IMR-90 (cell line): ENCODE data around the gene CDC14A.

Source experiments
- BHLHE40 ChIP-seq: fragments of 150-350 bp; IDR thresholded peaks from 2 replicates; pipeline ENCODE4 v1.6.1; 2016; ENCODE audit warnings: mild to moderate bottlenecking, low read depth, low read length
- CEBPB ChIP-seq: IDR thresholded peaks from 2 replicates; pipeline ENCODE4 v1.6.1; 2012; ENCODE audit warnings: low read depth, low read length, improper control_type of control experiment
- CHD1 ChIP-seq: IDR thresholded peaks from 2 replicates; pipeline ENCODE4 v1.6.1; 2012; ENCODE audit warnings: low read depth, low read length, improper control_type of control experiment
- FOS ChIP-seq: fragments of 150-350 bp; IDR thresholded peaks from 2 replicates; pipeline ENCODE4 v1.6.1; 2016; ENCODE audit warnings: low read depth, low read length
- MAFK ChIP-seq: IDR thresholded peaks from 2 replicates; pipeline ENCODE4 v1.6.1; 2012; ENCODE audit warnings: low read depth, low read length, improper control_type of control experiment
- MXI1 ChIP-seq: IDR thresholded peaks from 2 replicates; pipeline ENCODE4 v1.6.1; 2012; ENCODE audit warnings: low read depth, mild to moderate bottlenecking, low read length, moderate library complexity, borderline replicate concordance
- POLR2A ChIP-seq: IDR thresholded peaks from 2 replicates; pipeline ENCODE4 v1.6.1; 2012; ENCODE audit warnings: mild to moderate bottlenecking, low read depth, low read length
- RAD21 ChIP-seq: IDR thresholded peaks from 2 replicates; pipeline ENCODE4 v1.6.1; 2012; ENCODE audit warnings: low read length, improper control_type of control experiment
- RCOR1 ChIP-seq: IDR thresholded peaks from 2 replicates; pipeline ENCODE4 v1.6.1; 2012; ENCODE audit warnings: mild to moderate bottlenecking, low read length, improper control_type of control experiment; ENCODE audit not compliant: insufficient replicate concordance
- RFX5 ChIP-seq: IDR thresholded peaks from 2 replicates; pipeline ENCODE4 v1.8.0; 2012; ENCODE audit warnings: low read depth, mild to moderate bottlenecking, low read length, moderate library complexity
- SMC3 ChIP-seq: fragments of 150-350 bp; IDR thresholded peaks from 2 replicates; pipeline ENCODE4 v1.6.1; 2016; ENCODE audit warnings: low read depth, mild to moderate bottlenecking, antibody characterized with exemption, low read length, moderate library complexity
- TF ChIP-seq, protein P1 (sequence below): conservative IDR thresholded peaks from 2 replicates; pipeline ENCODE4 v1.5.1; 2012; ENCODE audit warnings: mild to moderate bottlenecking, low read depth, low read length, improper control_type of control experiment
- TF ChIP-seq, protein P2 (sequence below): fragments of 150-350 bp; IDR thresholded peaks from 2 replicates; pipeline ENCODE4 v1.6.1; 2016; ENCODE audit warnings: low read depth, mild to moderate bottlenecking, low read length, moderate library complexity, borderline replicate concordance
- TF ChIP-seq, protein P3 (sequence below): fragments of 150-350 bp; IDR thresholded peaks from 2 replicates; pipeline ENCODE4 v1.6.1; 2017; ENCODE audit warnings: mild to moderate bottlenecking, antibody characterized with exemption, low read length, low read depth

DNA sequence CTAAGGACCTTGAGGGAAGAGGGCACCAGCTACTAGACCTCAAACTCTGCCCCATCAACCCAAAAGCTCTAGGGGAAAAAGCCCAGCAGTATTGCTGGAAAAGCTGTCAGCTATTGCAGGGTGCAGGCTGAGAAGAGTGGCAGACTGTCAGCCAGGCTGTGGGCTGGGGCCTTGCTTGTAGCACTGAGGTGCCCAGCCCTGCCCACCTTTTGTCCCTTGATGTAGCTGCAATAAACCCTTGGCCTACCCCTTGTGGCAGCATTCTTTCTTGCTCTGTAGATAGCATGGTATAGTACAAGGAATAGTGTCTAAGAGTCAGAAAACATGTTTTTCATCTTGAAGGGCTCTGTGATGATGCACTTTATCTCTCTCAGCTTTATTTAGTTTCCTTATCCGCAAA is 39.4 kb downstream of the CDC14A start:
- TF ChIP-seq, protein P1, sequence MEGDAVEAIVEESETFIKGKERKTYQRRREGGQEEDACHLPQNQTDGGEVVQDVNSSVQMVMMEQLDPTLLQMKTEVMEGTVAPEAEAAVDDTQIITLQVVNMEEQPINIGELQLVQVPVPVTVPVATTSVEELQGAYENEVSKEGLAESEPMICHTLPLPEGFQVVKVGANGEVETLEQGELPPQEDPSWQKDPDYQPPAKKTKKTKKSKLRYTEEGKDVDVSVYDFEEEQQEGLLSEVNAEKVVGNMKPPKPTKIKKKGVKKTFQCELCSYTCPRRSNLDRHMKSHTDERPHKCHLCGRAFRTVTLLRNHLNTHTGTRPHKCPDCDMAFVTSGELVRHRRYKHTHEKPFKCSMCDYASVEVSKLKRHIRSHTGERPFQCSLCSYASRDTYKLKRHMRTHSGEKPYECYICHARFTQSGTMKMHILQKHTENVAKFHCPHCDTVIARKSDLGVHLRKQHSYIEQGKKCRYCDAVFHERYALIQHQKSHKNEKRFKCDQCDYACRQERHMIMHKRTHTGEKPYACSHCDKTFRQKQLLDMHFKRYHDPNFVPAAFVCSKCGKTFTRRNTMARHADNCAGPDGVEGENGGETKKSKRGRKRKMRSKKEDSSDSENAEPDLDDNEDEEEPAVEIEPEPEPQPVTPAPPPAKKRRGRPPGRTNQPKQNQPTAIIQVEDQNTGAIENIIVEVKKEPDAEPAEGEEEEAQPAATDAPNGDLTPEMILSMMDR = no peak
- no peak for TF ChIP-seq RAD21
- TF ChIP-seq FOS = no peak
- TF ChIP-seq MAFK = no peak
- TF ChIP-seq POLR2A = no peak
- TF ChIP-seq RCOR1 = no peak
- no peak for TF ChIP-seq RFX5
- TF ChIP-seq CEBPB = no peak
- TF ChIP-seq BHLHE40 = no peak
- TF ChIP-seq SMC3 = no peak
- TF ChIP-seq, protein P2, sequence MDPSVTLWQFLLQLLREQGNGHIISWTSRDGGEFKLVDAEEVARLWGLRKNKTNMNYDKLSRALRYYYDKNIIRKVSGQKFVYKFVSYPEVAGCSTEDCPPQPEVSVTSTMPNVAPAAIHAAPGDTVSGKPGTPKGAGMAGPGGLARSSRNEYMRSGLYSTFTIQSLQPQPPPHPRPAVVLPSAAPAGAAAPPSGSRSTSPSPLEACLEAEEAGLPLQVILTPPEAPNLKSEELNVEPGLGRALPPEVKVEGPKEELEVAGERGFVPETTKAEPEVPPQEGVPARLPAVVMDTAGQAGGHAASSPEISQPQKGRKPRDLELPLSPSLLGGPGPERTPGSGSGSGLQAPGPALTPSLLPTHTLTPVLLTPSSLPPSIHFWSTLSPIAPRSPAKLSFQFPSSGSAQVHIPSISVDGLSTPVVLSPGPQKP = no peak
- no peak for TF ChIP-seq CHD1
- no peak for TF ChIP-seq MXI1
- TF ChIP-seq, protein P3, sequence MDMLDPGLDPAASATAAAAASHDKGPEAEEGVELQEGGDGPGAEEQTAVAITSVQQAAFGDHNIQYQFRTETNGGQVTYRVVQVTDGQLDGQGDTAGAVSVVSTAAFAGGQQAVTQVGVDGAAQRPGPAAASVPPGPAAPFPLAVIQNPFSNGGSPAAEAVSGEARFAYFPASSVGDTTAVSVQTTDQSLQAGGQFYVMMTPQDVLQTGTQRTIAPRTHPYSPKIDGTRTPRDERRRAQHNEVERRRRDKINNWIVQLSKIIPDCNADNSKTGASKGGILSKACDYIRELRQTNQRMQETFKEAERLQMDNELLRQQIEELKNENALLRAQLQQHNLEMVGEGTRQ = no peak
